AG20443 (cell line): ENCODE measurements around the gene HAUS7.

Experiments used
- DNase-seq: peaks from one replicate; pipeline ENCODE4 v3.0.0; 2012; ENCODE audit warnings: low spot score, mixed read lengths

The HAUS7 gene

GRCh38 chrX:153476666-153477363 is 6.4 kb upstream of the HAUS7 start:
- DNase-seq = peak; percentile 50

- no peak for DNase-seq
Observed at GRCh38 chrX:153475751-153476281, 5.4 kb upstream of the HAUS7 start.

- no peak for DNase-seq
Observed at GRCh38 chrX:153475271-153475670, 4.9 kb upstream of the HAUS7 start.

GRCh38 chrX:153474718-153475117 is 4.3 kb upstream of the HAUS7 start:
- peak; percentile 67 for DNase-seq

GRCh38 chrX:153474266-153474665 is 3.9 kb upstream of the HAUS7 start:
- DNase-seq = no peak

GRCh38 chrX:153473126-153473525 is 2.8 kb upstream of the HAUS7 start:
- no peak for DNase-seq

GRCh38 chrX:153471663-153472280 is 1.4 kb upstream of the HAUS7 start:
- no peak for DNase-seq

GRCh38 chrX:153469811-153470410 is 465 bp downstream of the HAUS7 start:
- peak; percentile 42 for DNase-seq

GRCh38 chrX:153468008-153468580 is 2.3 kb downstream of the HAUS7 start:
- DNase-seq = no peak

GRCh38 chrX:153465691-153466380 is 4.5 kb downstream of the HAUS7 start:
- no peak for DNase-seq

- DNase-seq = no peak
Observed at GRCh38 chrX:153464116-153464515, 6.3 kb downstream of the HAUS7 start.

- no peak for DNase-seq
Observed at GRCh38 chrX:153463556-153463955, 6.8 kb downstream of the HAUS7 start.

GRCh38 chrX:153463031-153463430 is 7.3 kb downstream of the HAUS7 start:
- DNase-seq = no peak

GRCh38 chrX:153462291-153462690 is 8.1 kb downstream of the HAUS7 start:
- no peak for DNase-seq

GRCh38 chrX:153460826-153461225 is 9.6 kb downstream of the HAUS7 start:
- DNase-seq = peak; percentile 58

- peak; percentile 60 for DNase-seq
Observed at GRCh38 chrX:153459986-153460385, 10.4 kb downstream of the HAUS7 start.

- no peak for DNase-seq
Observed at GRCh38 chrX:153458476-153458875, 11.9 kb downstream of the HAUS7 start.

GRCh38 chrX:153457827-153458466 is 12.4 kb downstream of the HAUS7 start:
- no peak for DNase-seq

- no peak for DNase-seq
Observed at GRCh38 chrX:153457136-153457825, 13.1 kb downstream of the HAUS7 start.

- no peak for DNase-seq
Observed at GRCh38 chrX:153456704-153457103, 13.7 kb downstream of the HAUS7 start.

GRCh38 chrX:153456161-153456560 is 14.2 kb downstream of the HAUS7 start:
- no peak for DNase-seq
